Ascending aorta (tissue), 2 donors: ENCODE results near the gene FBXL2. TPM values are rescaled to one million over a fixed set of nuclear protein-coding genes. Genes with fewer than 3 reads are reported as not detected.

Source experiments
- DNase-seq, 2 donors: peaks; one replicate each; pipeline ENCODE4 v3.0.0-alpha.2; 2019; ENCODE audit warnings: low spot score in 2 of 2
- H3K27ac ChIP-seq, 2 donors: fragments of 200-600 bp; sonication (generic); one replicate each; pipeline ENCODE4 v1.5.1; 2016 to 2017; ENCODE audit warnings: mild to moderate bottlenecking in 1 of 2
- H3K27me3 ChIP-seq: fragments of 200-600 bp; sonication (generic); one replicate; pipeline ENCODE4 v1.5.1; 2017
- H3K36me3 ChIP-seq, 2 donors: fragments of 200-600 bp; sonication (generic); one replicate each; pipeline ENCODE4 v1.5.1; 2016
- H3K4me1 ChIP-seq, 2 donors: fragments of 200-600 bp; sonication (generic); one replicate each; pipeline ENCODE4 v1.5.1; 2016 to 2017; ENCODE audit warnings: mild to moderate bottlenecking in 1 of 2
- H3K4me3 ChIP-seq, 2 donors: fragments of 200-600 bp; sonication (generic); one replicate each; pipeline ENCODE4 v1.5.1; 2016 to 2017; ENCODE audit warnings: mild to moderate bottlenecking in 1 of 2
- H3K9me3 ChIP-seq, 2 donors: fragments of 200-600 bp; sonication (generic); one replicate each; pipeline ENCODE4 v1.5.1; 2016
- CTCF ChIP-seq, 3 experiments: fragments of 200-600 bp in 2 of 3; fragments of 450-650 bp in 1 of 3; sonication (generic) in 2 of 3; IDR thresholded peaks; one replicate each; pipeline ENCODE4 v1.5.1; 2016 to 2019; ENCODE audit warnings: antibody characterized with exemption in 3 of 3, mild to moderate bottlenecking in 1 of 3, moderate library complexity in 1 of 3
- intact Hi-C: fragments of 100-400 bp; cut with DNase I; formaldehyde crosslinking; loops from one replicate; pipeline ENCODE4 v1.15.1; 2023
- total RNA-seq: library from RNA; depleted of rRNA; stranded (reverse); fragments of >200 nt; gene quantifications from one replicate; pipeline ENCODE4 v1.1.0, GENCODE V29; 2016

FBXL2 gene
- total RNA-seq: 33.4 TPM

DNA sequence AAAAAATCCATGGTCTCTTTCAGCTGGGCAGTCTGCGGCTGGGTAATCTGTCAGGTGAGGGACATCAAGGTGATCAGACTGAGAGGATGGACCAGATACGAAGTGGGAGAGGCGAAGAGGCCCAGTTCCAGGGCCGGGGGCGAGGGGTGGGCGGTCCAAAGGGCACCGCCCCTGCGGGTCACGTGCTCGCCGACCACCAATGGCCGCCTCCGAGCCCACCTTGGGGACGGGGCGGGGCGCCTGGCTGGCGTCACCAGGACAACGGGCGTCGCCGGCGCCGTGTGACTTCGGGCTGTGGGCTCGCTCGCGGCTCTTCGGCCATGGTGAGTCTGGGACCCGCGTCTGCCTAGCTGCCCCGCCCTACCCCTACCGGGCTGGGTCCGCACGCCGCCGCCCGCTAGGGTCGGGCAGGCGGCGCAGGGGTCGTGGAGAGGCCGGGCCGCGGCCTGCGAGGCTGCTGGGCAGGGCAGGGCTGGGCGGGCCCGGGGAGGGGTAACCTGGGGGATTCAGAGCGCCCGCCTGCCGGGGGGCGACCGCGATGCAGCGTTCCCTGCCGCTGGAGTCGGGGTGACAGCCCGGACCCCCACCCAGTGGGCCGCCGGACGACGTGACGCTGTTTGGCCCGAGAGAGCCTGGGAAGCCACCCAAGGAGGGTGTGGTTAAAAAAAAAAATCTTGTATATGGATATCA, at the start of gene FBXL2:
FBXL2 (plus strand) TSS at position 250 of the 690 bp plus-strand sequence; CDS start at position 321, 71 bp downstream.
- TF ChIP-seq CTCF (IDR thresholded peaks at IDR 0.05): no peak
- intact Hi-C loops: loop anchor here (2.0 to 10.0 kb wide), 2 partner anchors 23 to 63 kb away; partner anchors contain the start of gene SUSD5
- peak in 1 of 2 donors; percentile 78 for DNase-seq

DNA sequence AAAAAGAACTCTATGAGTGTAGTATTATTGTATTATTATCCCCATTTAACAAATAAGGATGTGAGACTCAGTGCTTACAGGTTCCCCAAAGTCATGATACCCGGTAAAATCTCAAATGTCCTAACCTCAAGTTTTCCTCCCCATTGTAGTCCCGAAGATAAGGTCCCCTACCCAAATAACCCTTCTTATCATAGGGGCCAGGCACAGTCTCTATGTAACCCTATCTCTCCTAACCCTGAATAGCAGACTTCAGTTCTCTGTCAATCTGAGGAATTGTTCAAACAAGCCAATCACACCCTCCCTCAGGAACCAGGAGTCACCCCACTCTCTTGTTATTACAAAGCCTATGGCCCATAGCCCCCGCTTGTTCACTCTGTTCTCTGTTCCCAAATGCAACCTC, 48.2 kb upstream of the FBXL2 start:
- Histone ChIP-seq H3K27me3 (no peaks in the 10 kb centered on the region), H3K9me3 (no peaks in the 10 kb centered on the region), H3K27ac (no peak overlapping the region), H3K36me3 (no peaks in the 10 kb centered on the region), H3K4me1 (no peaks in the 10 kb centered on the region), H3K4me3 (no peak overlapping the region)
- intact Hi-C loops: no loop called here
- DNase-seq: no peak
- TF ChIP-seq CTCF (IDR thresholded peaks at IDR 0.05): no peak

More for the DNA sequence above, at the start of gene FBXL2:
- Histone ChIP-seq H3K4me1 (no peaks in the 10 kb centered on the region), H3K36me3 (no peaks in the 10 kb centered on the region), H3K27ac (peak within 1 kb of the TSS; percentile 66 to 82), H3K27me3 (no peaks in the 10 kb centered on the region), H3K4me3 (peak within 1 kb of the TSS; percentile 87 to 99), H3K9me3 (no peaks in the 10 kb centered on the region)

- no peaks in the 10 kb centered on the region for H3K4me1 ChIP-seq
- no peak for TF ChIP-seq CTCF (IDR thresholded peaks at IDR 0.05)
These were observed 47.3 kb upstream of the FBXL2 start for GRCh38 chr3:33229947-33230346.

GRCh38 chr3:33231756-33232465, 45.3 kb upstream of the FBXL2 start:
- Histone ChIP-seq H3K27me3 (no peaks in the 10 kb centered on the region), H3K36me3 (no peaks in the 10 kb centered on the region)
- intact Hi-C loops: no loop called here

More at GRCh38 chr3:33229947-33230346, 47.3 kb upstream of the FBXL2 start:
- DNase-seq: no peak
- no peak overlapping the region for H3K27ac ChIP-seq
- H3K4me3 ChIP-seq: no peak overlapping the region
- intact Hi-C loops: no loop called here
- no peaks in the 10 kb centered on the region for H3K27me3 ChIP-seq
- no peaks in the 10 kb centered on the region for H3K9me3 ChIP-seq
- H3K36me3 ChIP-seq: no peaks in the 10 kb centered on the region

DNA sequence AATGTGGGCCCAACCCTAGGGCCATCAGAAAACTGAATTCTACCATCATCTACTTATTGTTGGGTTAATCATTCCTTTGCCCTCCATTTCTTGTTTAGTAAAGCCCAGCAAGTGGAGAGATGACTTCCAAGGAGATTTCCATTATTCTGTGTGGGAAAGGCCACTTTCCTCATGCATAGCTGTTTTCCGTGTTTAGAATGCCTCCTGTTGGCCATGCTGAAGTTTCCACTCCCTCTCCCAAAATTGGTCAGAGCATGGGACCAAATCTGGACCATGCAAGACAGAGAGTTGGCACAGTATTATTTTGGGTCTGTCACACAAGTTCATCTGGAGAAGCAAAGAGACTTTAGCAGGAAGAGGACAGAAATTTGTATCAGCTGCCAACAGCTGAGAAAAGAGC, 43.4 kb upstream of the FBXL2 start:
- intact Hi-C loops: no loop called here
- H3K27me3 ChIP-seq: no peaks in the 10 kb centered on the region
- no peak overlapping the region for H3K4me3 ChIP-seq
- H3K9me3 ChIP-seq: no peaks in the 10 kb centered on the region
- no peak for DNase-seq
- no peak overlapping the region for H3K27ac ChIP-seq
- H3K4me1 ChIP-seq: no peaks in the 10 kb centered on the region
- TF ChIP-seq CTCF (IDR thresholded peaks at IDR 0.05): peak in 1 of 3 experiments; percentile 16
- H3K36me3 ChIP-seq: no peaks in the 10 kb centered on the region

More at GRCh38 chr3:33231756-33232465, 45.3 kb upstream of the FBXL2 start:
- no peak for DNase-seq
- Histone ChIP-seq H3K27ac (no peak overlapping the region), H3K9me3 (no peaks in the 10 kb centered on the region), H3K4me3 (no peak overlapping the region), H3K4me1 (no peaks in the 10 kb centered on the region)
- no peak for TF ChIP-seq CTCF (IDR thresholded peaks at IDR 0.05)
